RWPE2 (cell line): Measurements from ENCODE around the gene CFAP74.

ENCODE experiments used
- ATAC-seq: fragments of 200-7000 bp; cut with Tn5 transposase; 3 replicates; pipeline ENCODE4 v1.9.1; 2021; ENCODE audit warnings: low read depth
- DNase-seq: peaks from one replicate; pipeline ENCODE4 v3.0.0-alpha.2; 2020; ENCODE audit warnings: low spot score
- H3K27ac ChIP-seq: fragments of 450-650 bp; 2 replicates; pipeline ENCODE4 v1.5.1; 2017; ENCODE audit warnings: mild to moderate bottlenecking; ENCODE audit not compliant: poor library complexity, severe bottlenecking
- H3K27me3 ChIP-seq: fragments of 250-450 bp; sonication (Bioruptor Pico); 2 replicates; pipeline ENCODE4 v1.5.1; 2021; ENCODE audit warnings: mild to moderate bottlenecking, moderate library complexity; ENCODE audit not compliant: insufficient read depth, poor library complexity, severe bottlenecking
- H3K36me3 ChIP-seq: fragments of 250-450 bp; sonication (Bioruptor Pico); 2 replicates; pipeline ENCODE4 v1.5.1; 2020; ENCODE audit warnings: low read depth, mild to moderate bottlenecking, moderate library complexity
- H3K4me1 ChIP-seq: fragments of 250-450 bp; sonication (Bioruptor Pico); 2 replicates; pipeline ENCODE4 v1.5.1; 2021; ENCODE audit warnings: mild to moderate bottlenecking, moderate library complexity; ENCODE audit not compliant: insufficient read depth, poor library complexity, severe bottlenecking
- H3K4me3 ChIP-seq: fragments of 250-450 bp; sonication (Bioruptor Pico); 2 replicates; pipeline ENCODE4 v1.5.1; 2021; ENCODE audit warnings: mild to moderate bottlenecking, moderate library complexity; ENCODE audit not compliant: severe bottlenecking
- H3K9me3 ChIP-seq: fragments of 250-450 bp; sonication (Bioruptor Pico); 2 replicates; pipeline ENCODE4 v1.5.1; 2021; ENCODE audit warnings: mild to moderate bottlenecking, moderate library complexity; ENCODE audit not compliant: severe bottlenecking
- CTCF ChIP-seq: fragments of 450-650 bp; IDR thresholded peaks from one replicate; pipeline ENCODE4 v1.5.1; 2017; ENCODE audit warnings: mild to moderate bottlenecking, moderate library complexity; ENCODE audit not compliant: poor library complexity, severe bottlenecking

Gene CFAP74

GRCh38 chr1:1921459-1921862, 82.1 kb downstream of the CFAP74 start:
- Histone ChIP-seq H3K27me3 (no peaks in the 10 kb centered on the region), H3K27ac (no peak overlapping the region), H3K36me3 (no peaks in the 10 kb centered on the region), H3K9me3 (no peaks in the 10 kb centered on the region), H3K4me3 (no peak overlapping the region), H3K4me1 (no peaks in the 10 kb centered on the region)
- no peak for TF ChIP-seq CTCF
- DNase-seq (peak; percentile 55), ATAC-seq (no peak)

GRCh38 chr1:1920608-1921458, 82.8 kb downstream of the CFAP74 start:
- Histone ChIP-seq H3K4me1 (no peaks in the 10 kb centered on the region), H3K27ac (no peak overlapping the region), H3K27me3 (no peaks in the 10 kb centered on the region), H3K36me3 (no peaks in the 10 kb centered on the region), H3K9me3 (no peaks in the 10 kb centered on the region), H3K4me3 (no peak overlapping the region)
- DNase-seq (peak; percentile 68), ATAC-seq (no peak)
- no peak for TF ChIP-seq CTCF

- Histone ChIP-seq H3K27me3 (no peaks in the 10 kb centered on the region), H3K27ac (no peak overlapping the region), H3K9me3 (no peaks in the 10 kb centered on the region), H3K36me3 (no peaks in the 10 kb centered on the region), H3K4me1 (no peaks in the 10 kb centered on the region), H3K4me3 (no peak overlapping the region)
- DNase-seq (no peak), ATAC-seq (no peak)
- TF ChIP-seq CTCF: no peak
Measured at GRCh38 chr1:1920057-1920607, 83.5 kb downstream of the CFAP74 start.

GRCh38 chr1:1919304-1920056, 84.1 kb downstream of the CFAP74 start:
- Histone ChIP-seq H3K27ac (no peak overlapping the region), H3K36me3 (no peaks in the 10 kb centered on the region), H3K4me3 (peak overlapping the region; percentile 44), H3K9me3 (no peaks in the 10 kb centered on the region), H3K4me1 (no peaks in the 10 kb centered on the region), H3K27me3 (no peaks in the 10 kb centered on the region)
- ATAC-seq (peak; percentile 67), DNase-seq (peak; percentile 99)
- no peak for TF ChIP-seq CTCF
